ENCODE measurements around the gene WWC2. TPM values are rescaled to one million over a fixed set of nuclear protein-coding genes. Genes with fewer than 3 reads are reported as not detected.
A peak's percentile ranks its signal among the peaks of the same experiment; 100 is the strongest.

WWC2 gene
- total RNA-seq, 1 donor from 2014 or later = 46.2 TPM

GRCh38 chr4:183356931-183357675, 258.0 kb downstream of the WWC2 start:
- no peak overlapping the region for H3K4me3 ChIP-seq (ENCODE audit: low read depth, low read length)
- no peak for DNase-seq (ENCODE audit: low read depth)
- TF ChIP-seq CTCF (conservative IDR thresholded peaks at IDR 0.05; ENCODE audit: low read depth, low read length) = no peak

- TF ChIP-seq CTCF (conservative IDR thresholded peaks at IDR 0.05; ENCODE audit: low read depth, low read length) = no peak
- no peak overlapping the region for H3K4me3 ChIP-seq (ENCODE audit: low read depth, low read length)
- DNase-seq (ENCODE audit: low read depth) = no peak
These were observed 259.2 kb downstream of the WWC2 start for GRCh38 chr4:183358215-183358755.

- TF ChIP-seq CTCF (conservative IDR thresholded peaks at IDR 0.05; ENCODE audit: low read depth, low read length) = no peak
- no peak for DNase-seq (ENCODE audit: low read depth)
- no peak overlapping the region for H3K4me3 ChIP-seq (ENCODE audit: low read depth, low read length)
These were observed 261.3 kb downstream of the WWC2 start for GRCh38 chr4:183360161-183360919.

- no peak overlapping the region for H3K4me3 ChIP-seq (ENCODE audit: low read depth, low read length)
- DNase-seq (ENCODE audit: low read depth) = no peak
- TF ChIP-seq CTCF (conservative IDR thresholded peaks at IDR 0.05; ENCODE audit: low read depth, low read length) = no peak
These were observed 263.0 kb downstream of the WWC2 start for GRCh38 chr4:183362036-183362435.

- no peak for DNase-seq (ENCODE audit: low read depth)
- no peak overlapping the region for H3K4me3 ChIP-seq (ENCODE audit: low read depth, low read length)
- TF ChIP-seq CTCF (conservative IDR thresholded peaks at IDR 0.05; ENCODE audit: low read depth, low read length) = peak; percentile 49
These were observed 264.0 kb downstream of the WWC2 start for GRCh38 chr4:183362916-183363542.

GRCh38 chr4:183364025-183364424, 265.0 kb downstream of the WWC2 start:
- H3K4me3 ChIP-seq (ENCODE audit: low read depth, low read length) = no peak overlapping the region
- TF ChIP-seq CTCF (conservative IDR thresholded peaks at IDR 0.05; ENCODE audit: low read depth, low read length) = no peak
- no peak for DNase-seq (ENCODE audit: low read depth)

Measured in epithelial cell of proximal tubule (primary cell).